DOHH2 (cell line): ENCODE data around the gene SYCP2.

Source experiments
- EZH2phosphoT487 ChIP-seq: fragments of 200-600 bp; sonication (generic); IDR thresholded peaks from 2 replicates; pipeline ENCODE4 v1.6.1; 2017; ENCODE audit warnings: borderline replicate concordance, mild to moderate bottlenecking, antibody characterized with exemption, low read length, moderate library complexity, mixed read lengths
- TF ChIP-seq, protein P1 (sequence below): fragments of 200-600 bp; sonication (generic); IDR thresholded peaks from one replicate; pipeline ENCODE4 v1.5.1; 2014; ENCODE audit warnings: antibody characterized with exemption, mild to moderate bottlenecking, low read depth, low read length; ENCODE audit not compliant: poor library complexity, severe bottlenecking

DNA sequence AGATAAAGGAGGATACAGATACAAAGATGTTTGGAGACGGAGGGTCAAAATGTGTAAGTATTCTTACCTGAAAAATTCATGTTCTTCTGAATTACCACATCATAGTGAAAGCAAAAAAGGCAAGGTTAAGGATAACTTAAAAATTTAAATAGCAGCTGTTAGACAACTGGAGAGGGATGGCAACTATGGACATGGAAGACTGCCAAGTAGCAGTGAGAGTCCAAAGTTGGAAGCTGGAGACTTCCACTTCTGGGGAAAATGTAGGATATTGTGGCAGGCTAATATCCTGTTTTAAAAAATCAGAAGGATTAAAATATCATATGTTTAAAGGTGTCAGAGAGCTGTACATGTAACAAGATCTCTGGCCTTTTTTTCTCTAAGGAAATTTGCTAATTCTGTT is 29.8 kb downstream of the SYCP2 start:
- TF ChIP-seq, protein P1, sequence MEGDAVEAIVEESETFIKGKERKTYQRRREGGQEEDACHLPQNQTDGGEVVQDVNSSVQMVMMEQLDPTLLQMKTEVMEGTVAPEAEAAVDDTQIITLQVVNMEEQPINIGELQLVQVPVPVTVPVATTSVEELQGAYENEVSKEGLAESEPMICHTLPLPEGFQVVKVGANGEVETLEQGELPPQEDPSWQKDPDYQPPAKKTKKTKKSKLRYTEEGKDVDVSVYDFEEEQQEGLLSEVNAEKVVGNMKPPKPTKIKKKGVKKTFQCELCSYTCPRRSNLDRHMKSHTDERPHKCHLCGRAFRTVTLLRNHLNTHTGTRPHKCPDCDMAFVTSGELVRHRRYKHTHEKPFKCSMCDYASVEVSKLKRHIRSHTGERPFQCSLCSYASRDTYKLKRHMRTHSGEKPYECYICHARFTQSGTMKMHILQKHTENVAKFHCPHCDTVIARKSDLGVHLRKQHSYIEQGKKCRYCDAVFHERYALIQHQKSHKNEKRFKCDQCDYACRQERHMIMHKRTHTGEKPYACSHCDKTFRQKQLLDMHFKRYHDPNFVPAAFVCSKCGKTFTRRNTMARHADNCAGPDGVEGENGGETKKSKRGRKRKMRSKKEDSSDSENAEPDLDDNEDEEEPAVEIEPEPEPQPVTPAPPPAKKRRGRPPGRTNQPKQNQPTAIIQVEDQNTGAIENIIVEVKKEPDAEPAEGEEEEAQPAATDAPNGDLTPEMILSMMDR, result no peak
- no peak for TF ChIP-seq EZH2phosphoT487
